CD4-positive, CD25-positive, alpha-beta regulatory T cell (primary cell): ENCODE measurements around the gene ACIN1. TPM values are rescaled to one million over a fixed set of nuclear protein-coding genes. Genes with fewer than 3 reads are reported as not detected.

Experiments used
- ATAC-seq, 2 donors: fragments of 150-1000 bp; cut with Tn5 transposase; one replicate each; pipeline ENCODE4 v1.10.0; 2021; ENCODE audit warnings: low read depth in 2 of 2, moderate number of reproducible peaks in 2 of 2, moderate library complexity in 1 of 2
- DNase-seq, 3 donors: peaks; one replicate each; pipeline versions ENCODE4 v3.0.0 to v3.0.0-alpha.2; 2012 to 2022; ENCODE audit warnings: mixed read lengths in 1 of 3
- H3K27ac ChIP-seq: one replicate; pipeline ENCODE4 v1.7.0; 2013; ENCODE audit warnings: mild to moderate bottlenecking, low read length; ENCODE audit not compliant: insufficient read depth, poor library complexity, severe bottlenecking
- H3K27me3 ChIP-seq: one replicate; pipeline ENCODE4 v1.7.0; 2013; ENCODE audit warnings: low read length; ENCODE audit not compliant: control insufficient read depth, insufficient read depth
- H3K36me3 ChIP-seq: one replicate; pipeline ENCODE4 v1.7.0; 2013; ENCODE audit warnings: mild to moderate bottlenecking, low read length, moderate library complexity; ENCODE audit not compliant: control insufficient read depth, insufficient read depth
- H3K4me1 ChIP-seq: 2 replicates; pipeline ENCODE4 v1.7.0; 2013; ENCODE audit warnings: mild to moderate bottlenecking, low read length; ENCODE audit not compliant: insufficient read depth, control insufficient read depth, poor library complexity, severe bottlenecking
- H3K4me3 ChIP-seq: one replicate; pipeline ENCODE4 v1.7.0; 2013; ENCODE audit warnings: low read depth, mild to moderate bottlenecking, low read length, moderate library complexity
- H3K9me3 ChIP-seq, 2 experiments: 1 replicate in 1 of 2; 2 replicates in 1 of 2; pipeline ENCODE4 v1.7.0; 2013; ENCODE audit warnings: low read length in 2 of 2, mild to moderate bottlenecking in 1 of 2, moderate library complexity in 1 of 2; ENCODE audit not compliant: control insufficient read depth in 2 of 2
- H3K27ac Mint-ChIP-seq, 3 donors: one replicate each; pipeline ENCODE4 v1.8.0; 2020 to 2022; ENCODE audit warnings: mild to moderate bottlenecking in 3 of 3, mixed read lengths in 3 of 3, moderate library complexity in 2 of 3
- H3K27me3 Mint-ChIP-seq: one replicate; pipeline ENCODE4 v1.8.0; 2022; ENCODE audit warnings: mild to moderate bottlenecking, mixed read lengths
- H3K36me3 Mint-ChIP-seq: one replicate; pipeline ENCODE4 v1.8.0; 2020; ENCODE audit warnings: mixed read lengths
- H3K4me1 Mint-ChIP-seq, 4 donors: one replicate each; pipeline ENCODE4 v1.8.0; 2020 to 2022; ENCODE audit warnings: mixed read lengths in 4 of 4, mild to moderate bottlenecking in 1 of 4
- H3K4me3 Mint-ChIP-seq, 4 donors: one replicate each; pipeline ENCODE4 v1.8.0; 2020 to 2022; ENCODE audit warnings: mild to moderate bottlenecking in 4 of 4, mixed read lengths in 4 of 4, moderate library complexity in 3 of 4
- H3K9me3 Mint-ChIP-seq, 7 donors: one replicate each; pipeline ENCODE4 v1.8.0; 2020 to 2022; ENCODE audit warnings: mixed read lengths in 7 of 7, mild to moderate bottlenecking in 3 of 7, moderate library complexity in 2 of 7
- polyA plus RNA-seq, 4 donors: library from polyadenylated mRNA; unstranded; fragments of 300-500 nt; fragmentation: Illumina TruSeq; gene quantifications; one replicate each; pipeline ENCODE4 v1.2.3, GENCODE V29; 2021
- total RNA-seq: library from RNA; stranded (reverse); gene quantifications from one replicate; pipeline ENCODE4 v1.2.3, GENCODE V29; 2022

The ACIN1 gene
- total and polyA plus RNA-seq, 5 donors from 2014 or later: 6.8 to 340 (median 7.7) TPM

DNA sequence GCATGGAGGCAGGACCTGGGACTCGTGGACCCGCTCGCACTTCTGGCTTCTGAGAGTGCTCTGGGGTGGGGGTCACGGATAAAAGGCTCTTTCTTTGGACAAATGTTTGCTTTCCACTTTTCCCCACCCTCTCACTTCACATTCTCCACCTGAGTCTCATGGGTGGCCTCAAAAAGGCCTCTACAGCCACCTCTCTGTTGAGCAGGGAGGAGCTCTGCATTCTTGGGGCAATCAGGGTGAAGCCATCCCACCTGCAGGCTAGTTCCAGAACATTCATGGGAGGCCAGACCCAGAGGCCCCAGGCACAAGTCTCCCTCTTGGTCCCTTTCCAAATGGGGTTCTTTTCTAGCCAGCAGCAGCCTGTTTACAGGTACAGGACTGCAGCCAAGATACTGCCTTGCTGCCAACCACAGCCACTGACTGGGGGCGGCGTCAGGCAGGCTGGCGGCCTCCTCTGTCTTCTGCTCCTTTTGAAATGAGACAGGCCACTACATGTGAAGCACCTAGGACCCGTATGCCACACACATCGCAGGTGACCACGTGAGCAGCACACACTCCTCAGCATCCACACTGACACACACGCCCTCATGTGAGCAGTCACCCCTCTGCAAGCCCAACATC is 42.4 kb upstream of the ACIN1 start:
- Histone ChIP-seq H3K9me3 (no peaks in the 10 kb centered on the region), H3K36me3 (no peaks in the 10 kb centered on the region), H3K27ac (no peak overlapping the region), H3K4me3 (no peak overlapping the region), H3K4me1 (no peaks in the 10 kb centered on the region), H3K27me3 (no peaks in the 10 kb centered on the region)
- DNase-seq (no peak), ATAC-seq (no peak)
- Mint-ChIP-seq H3K27ac (no peak overlapping the region), H3K36me3 (no peaks in the 10 kb centered on the region), H3K4me1 (no peaks in the 10 kb centered on the region), H3K9me3 (no peaks in the 10 kb centered on the region), H3K4me3 (no peak overlapping the region), H3K27me3 (peaks cover 5% of the 10 kb centered on the region)

DNA sequence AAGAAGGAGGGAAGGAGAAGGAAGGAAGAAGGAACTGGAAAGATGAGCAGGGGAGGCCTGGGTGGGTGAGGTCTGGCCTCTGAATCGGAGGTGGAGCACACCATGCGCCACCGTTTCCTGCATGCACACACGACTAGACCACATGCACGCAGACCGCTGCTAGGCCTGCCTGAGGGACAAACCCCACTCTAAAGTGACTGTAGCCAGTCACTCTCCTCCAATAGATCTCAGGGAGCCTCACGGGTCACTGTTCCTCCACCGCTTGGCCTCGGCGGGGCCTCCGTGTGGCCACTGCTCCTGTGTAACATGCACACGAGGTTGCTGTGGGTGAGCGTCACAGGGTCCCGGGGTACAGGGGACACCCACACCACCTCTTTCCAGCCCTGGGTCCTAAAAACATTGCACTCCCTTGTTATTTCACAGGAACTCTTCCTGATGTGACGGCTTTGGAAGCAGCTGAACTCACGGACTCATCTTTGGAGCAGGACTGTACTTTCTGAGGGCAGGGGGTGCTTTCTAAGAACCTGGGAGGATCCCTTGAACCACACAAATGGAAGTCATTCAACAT is 41.7 kb upstream of the ACIN1 start:
- Histone ChIP-seq H3K36me3 (no peaks in the 10 kb centered on the region), H3K4me3 (no peak overlapping the region), H3K4me1 (no peaks in the 10 kb centered on the region), H3K9me3 (no peaks in the 10 kb centered on the region), H3K27me3 (no peaks in the 10 kb centered on the region), H3K27ac (no peak overlapping the region)
- H3K36me3 Mint-ChIP-seq: no peaks in the 10 kb centered on the region
- H3K27ac Mint-ChIP-seq: no peak overlapping the region
- H3K4me1 Mint-ChIP-seq: no peaks in the 10 kb centered on the region
- H3K4me3 Mint-ChIP-seq: no peak overlapping the region
- H3K27me3 Mint-ChIP-seq: no peaks in the 10 kb centered on the region
- ATAC-seq (no peak), DNase-seq (no peak)
- H3K9me3 Mint-ChIP-seq: no peaks in the 10 kb centered on the region

DNA sequence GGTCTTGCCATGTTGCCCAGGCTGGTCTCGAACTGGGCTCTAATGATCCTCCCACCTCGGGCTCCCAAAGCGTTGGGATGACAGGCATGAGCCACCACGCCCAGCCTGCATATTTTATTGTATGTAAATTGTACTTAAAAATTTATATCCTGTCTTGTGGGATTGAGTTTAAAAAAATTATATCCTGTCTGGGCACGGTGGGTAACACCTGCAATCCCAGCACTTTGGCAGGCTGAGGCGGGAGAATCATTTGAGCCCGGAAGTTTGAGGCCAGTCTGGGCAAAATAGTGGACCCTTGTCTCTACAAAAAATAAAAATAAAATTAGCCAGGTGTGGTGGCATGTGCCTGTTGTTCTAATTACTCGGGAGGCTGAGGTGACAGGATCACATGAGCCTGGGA is 38.0 kb upstream of the ACIN1 start:
- Histone ChIP-seq H3K9me3 (no peaks in the 10 kb centered on the region), H3K36me3 (no peaks in the 10 kb centered on the region), H3K27ac (no peak overlapping the region), H3K4me3 (no peak overlapping the region), H3K27me3 (peaks cover 2% of the 10 kb centered on the region), H3K4me1 (no peaks in the 10 kb centered on the region)
- no peaks in the 10 kb centered on the region for H3K9me3 Mint-ChIP-seq
- ATAC-seq: no peak
- DNase-seq: no peak
- H3K4me3 Mint-ChIP-seq: no peak overlapping the region
- no peak overlapping the region for H3K27ac Mint-ChIP-seq
- H3K27me3 Mint-ChIP-seq: peaks cover 12% of the 10 kb centered on the region
- peaks cover 0 to 6% (median 2%) of the 10 kb centered on the region in 4 donors for H3K4me1 Mint-ChIP-seq
- no peaks in the 10 kb centered on the region for H3K36me3 Mint-ChIP-seq

DNA sequence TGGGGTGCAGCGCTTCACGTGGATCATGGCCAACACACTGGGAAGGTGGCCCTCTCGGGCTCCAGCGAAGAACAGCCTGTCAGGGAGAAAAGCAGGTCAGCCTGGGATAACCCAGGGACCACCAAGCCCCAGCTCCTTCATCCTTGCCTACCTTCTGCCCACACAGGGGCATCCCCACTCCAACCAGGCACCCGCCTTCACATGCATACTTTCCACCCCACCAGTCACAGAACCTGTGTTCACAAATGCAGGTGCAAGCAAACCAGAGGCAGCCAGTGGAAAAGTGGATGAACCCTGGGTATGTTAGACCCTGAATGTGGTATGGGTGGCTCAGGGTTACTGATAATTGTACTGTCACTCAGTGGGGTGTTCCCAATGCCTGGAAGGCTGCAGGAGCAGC is 36.5 kb upstream of the ACIN1 start:
- peaks cover 0 to 7% (median 3%) of the 10 kb centered on the region in 4 donors for H3K4me1 Mint-ChIP-seq
- Histone ChIP-seq H3K36me3 (no peaks in the 10 kb centered on the region), H3K4me1 (no peaks in the 10 kb centered on the region), H3K9me3 (no peaks in the 10 kb centered on the region), H3K4me3 (no peak overlapping the region), H3K27ac (no peak overlapping the region), H3K27me3 (peaks cover 2% of the 10 kb centered on the region)
- H3K27ac Mint-ChIP-seq: no peak overlapping the region
- no peak overlapping the region for H3K4me3 Mint-ChIP-seq
- peaks cover 12% of the 10 kb centered on the region for H3K27me3 Mint-ChIP-seq
- DNase-seq: no peak
- ATAC-seq: no peak
- no peaks in the 10 kb centered on the region for H3K9me3 Mint-ChIP-seq
- no peaks in the 10 kb centered on the region for H3K36me3 Mint-ChIP-seq

DNA sequence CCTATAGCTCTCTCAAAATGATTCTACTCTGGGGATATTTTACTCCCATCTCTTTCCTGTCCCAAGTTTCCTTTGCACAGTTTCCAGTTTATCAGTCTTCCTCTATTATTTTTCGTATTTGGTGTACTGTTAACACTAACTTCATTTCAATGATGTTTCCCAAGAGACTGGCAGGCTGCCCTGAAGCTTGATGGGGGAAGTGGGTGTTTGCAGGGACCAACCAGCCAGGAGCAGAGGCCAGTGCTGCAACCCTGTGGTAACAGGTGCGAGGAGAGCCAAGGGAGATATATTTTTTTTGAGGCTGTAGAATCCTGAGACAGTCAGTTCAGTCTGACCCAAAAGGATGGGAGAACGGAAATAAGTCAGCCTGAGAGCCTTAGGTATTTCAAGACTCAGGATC is 35.9 kb upstream of the ACIN1 start:
- Histone ChIP-seq H3K9me3 (no peaks in the 10 kb centered on the region), H3K27me3 (peaks cover 2% of the 10 kb centered on the region), H3K4me1 (no peaks in the 10 kb centered on the region), H3K4me3 (no peak overlapping the region), H3K27ac (no peak overlapping the region), H3K36me3 (no peaks in the 10 kb centered on the region)
- Mint-ChIP-seq H3K27me3 (peaks cover 12% of the 10 kb centered on the region), H3K4me3 (no peak overlapping the region), H3K9me3 (no peaks in the 10 kb centered on the region), H3K4me1 (peaks cover 0 to 7% (median 3%) of the 10 kb centered on the region in 4 donors), H3K27ac (no peak overlapping the region), H3K36me3 (no peaks in the 10 kb centered on the region)
- DNase-seq: no peak
- no peak for ATAC-seq

DNA sequence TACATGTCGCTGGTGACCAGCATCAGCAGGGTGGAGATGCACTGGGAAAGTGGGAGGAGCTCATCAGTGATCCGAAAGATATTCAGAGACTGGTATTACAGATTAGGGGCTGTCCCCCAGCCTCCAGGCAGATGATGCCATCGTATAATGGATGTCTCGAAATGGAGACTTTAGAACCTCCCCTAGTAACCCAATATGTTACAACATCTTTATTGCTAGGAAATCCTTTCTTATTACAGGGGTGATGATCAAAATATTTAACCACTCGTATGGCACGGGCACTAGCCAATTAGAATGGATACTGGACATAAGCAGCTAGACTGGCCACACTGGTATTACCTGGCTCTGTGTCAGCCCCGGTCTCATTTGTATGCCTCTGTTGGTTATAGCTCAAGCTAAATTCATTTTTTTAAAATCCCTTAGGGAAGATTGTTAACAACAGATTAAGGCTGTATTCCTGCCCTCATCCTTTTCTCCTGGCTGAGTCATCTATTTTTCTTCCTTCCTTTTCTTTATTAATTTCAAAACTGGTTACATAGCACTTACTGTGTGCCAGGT is 34.9 kb upstream of the ACIN1 start:
- Mint-ChIP-seq H3K27ac (peak overlapping the region in 1 of 3 donors; percentile 29), H3K4me3 (no peak overlapping the region), H3K27me3 (peaks cover 12% of the 10 kb centered on the region), H3K9me3 (no peaks in the 10 kb centered on the region), H3K4me1 (peaks cover 0 to 7% (median 3%) of the 10 kb centered on the region in 4 donors), H3K36me3 (no peaks in the 10 kb centered on the region)
- H3K27me3 ChIP-seq: peaks cover 2% of the 10 kb centered on the region
- H3K27ac ChIP-seq: no peak overlapping the region
- no peaks in the 10 kb centered on the region for H3K36me3 ChIP-seq
- DNase-seq: no peak
- H3K4me1 ChIP-seq: no peaks in the 10 kb centered on the region
- H3K4me3 ChIP-seq: no peak overlapping the region
- no peak for ATAC-seq
- no peaks in the 10 kb centered on the region for H3K9me3 ChIP-seq

DNA sequence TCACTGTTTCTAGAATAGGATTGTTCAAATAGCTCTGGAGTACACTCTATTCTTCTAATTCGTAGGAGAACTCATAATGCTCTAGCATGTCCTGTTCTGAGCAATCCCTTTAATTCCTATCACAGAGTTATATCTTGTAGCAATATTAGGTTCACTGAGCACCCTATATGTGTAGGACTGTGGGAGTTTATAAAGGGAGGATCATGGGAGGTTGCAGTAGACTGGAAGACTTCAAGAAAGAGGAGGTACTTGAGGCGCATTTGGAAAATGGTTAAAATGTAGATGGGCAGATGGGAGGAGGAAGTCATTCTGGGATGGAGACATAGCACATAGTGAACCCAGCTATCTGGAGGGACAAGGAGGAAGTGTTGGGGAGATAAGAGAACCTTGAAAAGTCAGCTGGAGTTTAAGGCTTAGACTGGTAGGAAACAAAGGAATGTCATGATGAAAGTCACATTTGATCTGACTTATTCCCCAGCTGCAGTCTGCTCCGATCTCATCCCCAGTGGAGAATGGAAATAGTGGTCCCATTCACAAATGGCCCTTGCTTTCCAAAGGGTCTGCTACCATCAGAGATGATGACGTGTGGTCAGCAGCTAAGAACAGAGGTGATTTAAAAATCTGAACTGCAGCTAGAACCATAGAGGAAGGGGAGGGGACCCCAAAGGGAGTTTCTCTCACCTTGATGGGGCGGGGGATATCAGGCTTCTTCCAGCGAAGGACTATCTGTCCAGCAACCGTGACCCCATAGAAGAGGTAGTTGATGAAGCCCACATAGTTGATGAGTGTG is 34.2 kb upstream of the ACIN1 start:
- H3K4me1 ChIP-seq: no peaks in the 10 kb centered on the region
- ATAC-seq (no peak), DNase-seq (no peak)
- no peaks in the 10 kb centered on the region for H3K9me3 Mint-ChIP-seq
- H3K27me3 ChIP-seq: peaks cover 2% of the 10 kb centered on the region
- H3K36me3 Mint-ChIP-seq: no peaks in the 10 kb centered on the region
- no peaks in the 10 kb centered on the region for H3K9me3 ChIP-seq
- no peak overlapping the region for H3K27ac ChIP-seq
- H3K36me3 ChIP-seq: no peaks in the 10 kb centered on the region
- H3K4me3 ChIP-seq: no peak overlapping the region
- H3K4me1 Mint-ChIP-seq: peaks cover 0 to 7% (median 3%) of the 10 kb centered on the region in 4 donors
- peak overlapping the region in 1 of 3 donors; percentile 22 for H3K27ac Mint-ChIP-seq
- no peak overlapping the region for H3K4me3 Mint-ChIP-seq
- H3K27me3 Mint-ChIP-seq: peaks cover 12% of the 10 kb centered on the region
